Measurements from ENCODE around the gene GPT2. TPM values are rescaled to one million over a fixed set of nuclear protein-coding genes. Genes with fewer than 3 reads are reported as not detected.

The GPT2 gene
- total RNA-seq, 1 donor from 2014 or later = 21.6 TPM

DNA sequence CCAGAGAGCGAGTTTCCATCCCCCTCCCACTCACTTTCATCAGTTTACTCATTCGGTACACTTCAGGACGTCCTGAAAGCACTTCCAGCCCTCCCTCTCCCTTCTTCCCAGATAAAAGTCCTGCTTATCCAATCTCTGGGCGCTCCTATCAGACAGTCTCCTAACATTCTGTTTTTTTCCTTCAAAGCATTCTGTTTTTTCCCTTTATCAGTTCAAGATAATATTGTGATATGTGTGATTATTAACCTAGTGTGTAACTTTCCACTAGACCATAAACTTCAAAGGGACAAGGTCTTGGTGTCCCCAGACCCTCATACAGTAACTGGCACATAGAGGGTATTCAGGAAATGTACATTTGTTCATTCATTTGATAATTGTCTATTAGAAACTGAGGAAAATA, 28.8 kb upstream of the GPT2 start:
- Mint-ChIP-seq H3K27me3 (ENCODE audit: insufficient read depth, low read depth) (no peaks in the 10 kb centered on the region), H3K4me1 (peaks cover 8% of the 10 kb centered on the region), H3K27ac (peak overlapping the region; percentile 21), H3K36me3 (no peaks in the 10 kb centered on the region), H3K4me3 (no peak overlapping the region), H3K9me3 (no peaks in the 10 kb centered on the region)
- no peaks in the 10 kb centered on the region for H4K20me1 ChIP-seq (ENCODE audit: low read depth)
- H3K27ac ChIP-seq = no peak overlapping the region
- H3K27me3 ChIP-seq = no peaks in the 10 kb centered on the region
- H2AFZ ChIP-seq (replicated peaks) = no peak overlapping the region
- H3K36me3 ChIP-seq = no peaks in the 10 kb centered on the region
- no peak overlapping the region for H3K4me3 ChIP-seq
- TF ChIP-seq CTCF (IDR thresholded peaks at IDR 0.05) (no peak), EZH2phosphoT487 (IDR thresholded peaks at IDR 0.05) (no peak), EZH2 (IDR thresholded peaks at IDR 0.05) (no peak)
- H3K4me1 ChIP-seq = peaks cover 4% of the 10 kb centered on the region
- peaks cover 3% of the 10 kb centered on the region for H3F3A ChIP-seq (ENCODE audit: low read depth)
- no peak for DNase-seq (ENCODE audit: low spot score)
- H3K4me2 ChIP-seq = no peak overlapping the region
- no peaks in the 10 kb centered on the region for H3K79me2 ChIP-seq (ENCODE audit: low read depth)
- no peaks in the 10 kb centered on the region for H3K9me3 ChIP-seq (ENCODE audit: low read depth)
- no peak overlapping the region for H3K9ac ChIP-seq

GRCh38 chr16:46857368-46857945, 26.7 kb upstream of the GPT2 start:
- Mint-ChIP-seq H3K27me3 (ENCODE audit: insufficient read depth, low read depth) (peaks cover 2% of the 10 kb centered on the region), H3K4me3 (no peak overlapping the region), H3K4me1 (peaks cover 8% of the 10 kb centered on the region), H3K27ac (no peak overlapping the region), H3K36me3 (no peaks in the 10 kb centered on the region), H3K9me3 (peaks cover 3% of the 10 kb centered on the region)
- peaks cover 3% of the 10 kb centered on the region for H3F3A ChIP-seq (ENCODE audit: low read depth)
- no peak for TF ChIP-seq EZH2phosphoT487 (IDR thresholded peaks at IDR 0.05)
- peak; percentile 19 for TF ChIP-seq CTCF (IDR thresholded peaks at IDR 0.05)
- H3K36me3 ChIP-seq = no peaks in the 10 kb centered on the region
- no peaks in the 10 kb centered on the region for H3K79me2 ChIP-seq (ENCODE audit: low read depth)
- no peak overlapping the region for H3K9ac ChIP-seq
- H3K27ac ChIP-seq = no peak overlapping the region
- no peak overlapping the region for H3K4me2 ChIP-seq
- no peak overlapping the region for H2AFZ ChIP-seq (replicated peaks)
- H3K9me3 ChIP-seq (ENCODE audit: low read depth) = no peaks in the 10 kb centered on the region
- H3K4me1 ChIP-seq = peaks cover 4% of the 10 kb centered on the region
- peak; percentile 8 for DNase-seq (ENCODE audit: low spot score)
- H4K20me1 ChIP-seq (ENCODE audit: low read depth) = no peaks in the 10 kb centered on the region
- no peaks in the 10 kb centered on the region for H3K27me3 ChIP-seq
- no peak overlapping the region for H3K4me3 ChIP-seq

- H3K27me3 ChIP-seq = no peaks in the 10 kb centered on the region
- H3K36me3 ChIP-seq = no peaks in the 10 kb centered on the region
- TF ChIP-seq CTCF (IDR thresholded peaks at IDR 0.05) (no peak), EZH2 (IDR thresholded peaks at IDR 0.05) (no peak), EZH2phosphoT487 (IDR thresholded peaks at IDR 0.05) (no peak)
- H2AFZ ChIP-seq (replicated peaks) = no peak overlapping the region
- no peak overlapping the region for H3K4me3 Mint-ChIP-seq
- no peak overlapping the region for H3K27ac Mint-ChIP-seq
- H3K4me1 Mint-ChIP-seq = peaks cover 8% of the 10 kb centered on the region
- H3K4me1 ChIP-seq = peaks cover 4% of the 10 kb centered on the region
- H3K27ac ChIP-seq = no peak overlapping the region
- H3K4me2 ChIP-seq = no peak overlapping the region
- H3K9ac ChIP-seq = no peak overlapping the region
- H3K36me3 Mint-ChIP-seq = no peaks in the 10 kb centered on the region
- H3K9me3 Mint-ChIP-seq = peaks cover 3% of the 10 kb centered on the region
- no peak for DNase-seq (ENCODE audit: low spot score)
- H3K27me3 Mint-ChIP-seq (ENCODE audit: insufficient read depth, low read depth) = peaks cover 2% of the 10 kb centered on the region
- H4K20me1 ChIP-seq (ENCODE audit: low read depth) = no peaks in the 10 kb centered on the region
- no peaks in the 10 kb centered on the region for H3K9me3 ChIP-seq (ENCODE audit: low read depth)
- H3K4me3 ChIP-seq = no peak overlapping the region
- peaks cover 3% of the 10 kb centered on the region for H3F3A ChIP-seq (ENCODE audit: low read depth)
- H3K79me2 ChIP-seq (ENCODE audit: low read depth) = no peaks in the 10 kb centered on the region
These were observed 26.0 kb upstream of the GPT2 start for GRCh38 chr16:46858151-46858550.

All from neural progenitor cell (in vitro differentiated cells).